Astrocyte of the spinal cord (primary cell): Measurements from ENCODE around the gene SLC4A9.

Source experiments
- DNase-seq: peaks from one replicate; pipeline ENCODE4 v3.0.0; 2011; ENCODE audit warnings: low read depth, low spot score
- H3K4me3 ChIP-seq: 2 replicates; pipeline ENCODE4 v1.5.1; 2011; ENCODE audit warnings: low read depth, mild to moderate bottlenecking, low read length, moderate library complexity
- in situ Hi-C: cut with HindIII; loops from 2 replicates; pipeline ENCODE4 v1.10.0; 2017; ENCODE audit warnings: low sequenced_read_pairs
- TF ChIP-seq, protein P1 (sequence below): IDR thresholded peaks from 2 replicates; pipeline ENCODE4 v1.5.1; 2012; ENCODE audit warnings: low read depth, mild to moderate bottlenecking, low read length, inconsistent platforms

Gene SLC4A9, protein sequence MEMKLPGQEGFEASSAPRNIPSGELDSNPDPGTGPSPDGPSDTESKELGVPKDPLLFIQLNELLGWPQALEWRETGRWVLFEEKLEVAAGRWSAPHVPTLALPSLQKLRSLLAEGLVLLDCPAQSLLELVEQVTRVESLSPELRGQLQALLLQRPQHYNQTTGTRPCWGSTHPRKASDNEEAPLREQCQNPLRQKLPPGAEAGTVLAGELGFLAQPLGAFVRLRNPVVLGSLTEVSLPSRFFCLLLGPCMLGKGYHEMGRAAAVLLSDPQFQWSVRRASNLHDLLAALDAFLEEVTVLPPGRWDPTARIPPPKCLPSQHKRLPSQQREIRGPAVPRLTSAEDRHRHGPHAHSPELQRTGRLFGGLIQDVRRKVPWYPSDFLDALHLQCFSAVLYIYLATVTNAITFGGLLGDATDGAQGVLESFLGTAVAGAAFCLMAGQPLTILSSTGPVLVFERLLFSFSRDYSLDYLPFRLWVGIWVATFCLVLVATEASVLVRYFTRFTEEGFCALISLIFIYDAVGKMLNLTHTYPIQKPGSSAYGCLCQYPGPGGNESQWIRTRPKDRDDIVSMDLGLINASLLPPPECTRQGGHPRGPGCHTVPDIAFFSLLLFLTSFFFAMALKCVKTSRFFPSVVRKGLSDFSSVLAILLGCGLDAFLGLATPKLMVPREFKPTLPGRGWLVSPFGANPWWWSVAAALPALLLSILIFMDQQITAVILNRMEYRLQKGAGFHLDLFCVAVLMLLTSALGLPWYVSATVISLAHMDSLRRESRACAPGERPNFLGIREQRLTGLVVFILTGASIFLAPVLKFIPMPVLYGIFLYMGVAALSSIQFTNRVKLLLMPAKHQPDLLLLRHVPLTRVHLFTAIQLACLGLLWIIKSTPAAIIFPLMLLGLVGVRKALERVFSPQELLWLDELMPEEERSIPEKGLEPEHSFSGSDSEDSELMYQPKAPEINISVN

DNA sequence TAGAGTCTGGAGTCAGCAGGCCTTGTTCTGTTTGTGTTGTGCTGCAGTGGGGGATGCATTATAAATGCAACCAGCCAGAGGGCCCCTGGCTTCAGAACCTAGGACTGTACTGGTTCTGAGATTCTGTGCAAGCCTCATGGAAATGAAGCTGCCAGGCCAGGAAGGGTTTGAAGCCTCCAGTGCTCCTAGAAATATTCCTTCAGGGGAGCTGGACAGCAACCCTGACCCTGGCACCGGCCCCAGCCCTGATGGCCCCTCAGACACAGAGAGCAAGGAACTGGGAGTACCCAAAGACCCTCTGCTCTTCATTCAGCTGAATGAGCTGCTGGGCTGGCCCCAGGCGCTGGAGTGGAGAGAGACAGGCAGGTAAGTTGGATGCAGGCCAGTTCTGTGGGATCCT is at the start of gene SLC4A9:
Gene SLC4A9, plus strand, starts transcription at position 94 of the 400 bp plus-strand sequence. Its CDS starts 43 bp downstream, at position 137.
- in situ Hi-C loops: no loop called here
- no peak for DNase-seq
- TF ChIP-seq, protein P1, sequence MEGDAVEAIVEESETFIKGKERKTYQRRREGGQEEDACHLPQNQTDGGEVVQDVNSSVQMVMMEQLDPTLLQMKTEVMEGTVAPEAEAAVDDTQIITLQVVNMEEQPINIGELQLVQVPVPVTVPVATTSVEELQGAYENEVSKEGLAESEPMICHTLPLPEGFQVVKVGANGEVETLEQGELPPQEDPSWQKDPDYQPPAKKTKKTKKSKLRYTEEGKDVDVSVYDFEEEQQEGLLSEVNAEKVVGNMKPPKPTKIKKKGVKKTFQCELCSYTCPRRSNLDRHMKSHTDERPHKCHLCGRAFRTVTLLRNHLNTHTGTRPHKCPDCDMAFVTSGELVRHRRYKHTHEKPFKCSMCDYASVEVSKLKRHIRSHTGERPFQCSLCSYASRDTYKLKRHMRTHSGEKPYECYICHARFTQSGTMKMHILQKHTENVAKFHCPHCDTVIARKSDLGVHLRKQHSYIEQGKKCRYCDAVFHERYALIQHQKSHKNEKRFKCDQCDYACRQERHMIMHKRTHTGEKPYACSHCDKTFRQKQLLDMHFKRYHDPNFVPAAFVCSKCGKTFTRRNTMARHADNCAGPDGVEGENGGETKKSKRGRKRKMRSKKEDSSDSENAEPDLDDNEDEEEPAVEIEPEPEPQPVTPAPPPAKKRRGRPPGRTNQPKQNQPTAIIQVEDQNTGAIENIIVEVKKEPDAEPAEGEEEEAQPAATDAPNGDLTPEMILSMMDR: no peak
- no peak within 1 kb of the TSS for H3K4me3 ChIP-seq

DNA sequence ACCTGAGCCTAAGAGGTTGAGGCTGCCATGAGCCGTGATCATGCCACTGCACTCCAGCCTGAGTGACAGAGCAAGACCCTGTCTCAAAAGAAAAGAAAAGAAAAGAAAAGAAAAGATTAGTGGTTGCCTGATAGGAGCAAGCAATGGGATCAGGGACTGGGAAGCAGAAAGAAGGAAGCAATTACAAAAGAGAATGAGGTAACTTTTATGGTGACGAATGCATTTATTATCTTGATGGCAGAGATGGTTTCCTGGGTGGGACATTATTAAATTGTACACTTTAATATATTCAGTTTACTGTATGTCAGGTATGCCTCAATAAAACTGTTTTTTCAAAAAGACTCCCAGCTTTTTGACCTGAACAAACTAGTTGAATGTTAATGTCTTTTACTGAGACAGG is 49.6 kb upstream of the SLC4A9 start:
- TF ChIP-seq, protein P1: no peak
- DNase-seq: no peak
- in situ Hi-C loops: no loop called here
- no peak overlapping the region for H3K4me3 ChIP-seq

DNA sequence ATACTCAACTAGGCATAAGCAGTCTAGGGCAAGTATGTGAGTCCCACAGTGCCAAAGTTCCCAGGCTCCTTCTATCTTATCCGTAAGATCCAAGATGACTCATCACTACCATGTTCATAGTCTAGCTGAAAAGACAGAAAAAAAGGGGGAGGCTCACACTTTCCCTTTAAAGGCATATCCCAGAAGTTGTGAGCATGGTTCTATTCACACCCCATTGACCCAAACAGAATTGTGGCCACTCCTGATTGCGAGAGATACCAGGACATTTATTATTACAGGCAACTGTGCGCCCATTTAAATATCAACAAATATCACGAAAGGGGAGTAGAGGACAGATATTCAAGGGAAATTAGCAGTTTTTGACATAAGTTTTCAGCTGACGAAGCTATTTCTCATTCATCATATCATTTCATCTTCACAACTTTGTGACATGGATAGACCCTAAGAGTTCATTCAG is 49.0 kb upstream of the SLC4A9 start:
- TF ChIP-seq, protein P1: no peak
- peak; percentile 92 for DNase-seq
- no peak overlapping the region for H3K4me3 ChIP-seq
- in situ Hi-C loops: no loop called here

DNA sequence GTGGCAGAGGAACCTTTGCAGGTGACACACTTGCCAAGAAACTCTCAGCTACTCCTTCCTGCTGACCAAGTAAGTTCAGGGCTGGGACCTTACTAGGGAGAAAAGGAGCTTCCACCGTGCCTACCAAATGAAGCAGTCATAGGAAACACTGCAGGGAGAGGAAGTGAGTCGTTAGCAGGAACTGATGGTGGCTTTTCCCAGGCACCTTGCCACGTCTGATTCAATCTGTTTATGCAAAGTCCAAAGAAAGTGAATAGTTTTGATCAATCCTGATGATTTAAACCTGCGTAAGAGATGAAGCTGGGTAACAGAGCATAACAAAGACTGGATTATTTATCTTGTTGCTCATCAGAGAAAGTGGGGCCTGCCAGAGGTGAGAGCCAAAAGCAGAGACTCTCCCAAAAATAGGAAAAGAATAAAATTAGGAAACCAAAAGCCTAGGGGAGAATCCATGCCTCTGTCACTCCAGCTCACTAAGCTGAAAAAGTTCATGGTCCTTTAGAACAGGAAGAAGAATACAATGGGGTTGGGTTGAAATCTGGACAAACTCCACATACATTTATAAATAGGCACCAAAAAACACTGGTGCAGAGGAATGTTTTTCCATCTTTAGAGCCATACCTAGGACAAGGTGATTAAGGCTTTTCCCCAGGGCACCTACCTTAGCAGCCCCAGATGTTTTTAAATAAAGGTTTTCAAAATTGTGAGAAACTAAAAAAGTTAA is 47.8 kb upstream of the SLC4A9 start:
- TF ChIP-seq, protein P1: no peak
- in situ Hi-C loops: no loop called here
- peak; percentile 95 for DNase-seq
- H3K4me3 ChIP-seq: no peak overlapping the region

DNA sequence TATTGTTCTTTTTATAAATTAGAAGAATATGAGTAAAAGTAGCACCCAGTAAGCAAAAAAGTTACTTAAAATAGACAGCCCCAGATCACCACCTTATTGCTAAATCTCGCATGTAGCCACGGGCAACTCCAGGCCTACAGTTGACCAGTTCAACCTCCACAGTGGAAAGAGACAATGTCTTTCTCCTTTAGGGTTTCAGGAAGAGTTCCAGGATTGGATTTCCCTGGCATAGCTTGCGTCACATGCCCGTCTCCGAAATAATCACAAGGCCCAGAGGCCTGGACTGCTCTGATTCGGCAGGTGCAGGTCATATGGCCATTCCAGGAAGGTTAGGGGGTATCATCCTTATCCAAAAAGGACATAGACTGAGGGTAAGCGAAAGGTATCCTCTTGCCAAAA is 47.2 kb upstream of the SLC4A9 start:
- DNase-seq: no peak
- no peak overlapping the region for H3K4me3 ChIP-seq
- in situ Hi-C loops: no loop called here
- TF ChIP-seq, protein P1: no peak

DNA sequence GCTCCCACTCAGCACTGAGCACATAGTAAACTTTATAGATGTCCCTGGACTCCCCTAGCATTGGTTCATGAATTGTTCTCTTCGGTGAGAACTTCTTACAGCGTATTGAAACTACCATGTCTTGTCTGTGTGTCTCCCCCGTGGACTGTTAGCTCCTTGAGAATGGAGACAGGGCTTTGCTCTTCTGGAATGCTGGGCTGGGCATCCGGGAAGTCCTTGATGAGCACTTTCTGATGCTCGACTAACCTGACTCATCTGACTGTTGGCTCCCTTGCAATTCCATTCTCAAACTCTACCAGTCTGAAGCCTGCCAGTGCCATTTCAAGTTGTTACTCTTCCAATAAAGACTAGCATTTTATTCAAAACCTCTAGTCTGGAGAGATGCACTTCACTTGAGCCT is 42.1 kb upstream of the SLC4A9 start:
- in situ Hi-C loops: no loop called here
- TF ChIP-seq, protein P1: no peak
- DNase-seq: peak; percentile 61
- no peak overlapping the region for H3K4me3 ChIP-seq
